GM18867 (cell line): ENCODE results near the gene BPIFB3.
"Not testable (repeated sequence)": the region's sequence is repeated elsewhere in the genome, so short reads cannot be mapped to it uniquely, and the experiment has no call there.

Source experiments
- ATAC-seq: cut with Tn5 transposase; IDR thresholded peaks from one replicate; pipeline ENCODE4 v1.9.1; 2021; ENCODE audit warnings: mild to moderate bottlenecking, moderate library complexity; ENCODE audit not compliant: unreplicated experiment

Gene BPIFB3

GRCh38 chr20:33083544-33084340 lies 30.0 kb downstream of the BPIFB3 start:
- ATAC-seq, result no peak

- ATAC-seq, result no peak
These were observed 31.0 kb downstream of the BPIFB3 start for GRCh38 chr20:33084722-33085121.

- no peak for ATAC-seq
These were observed 32.5 kb downstream of the BPIFB3 start for GRCh38 chr20:33086052-33086722.

- no peak for ATAC-seq
These were observed 37.4 kb downstream of the BPIFB3 start for GRCh38 chr20:33091147-33091546.

- ATAC-seq, result no peak
These were observed 38.0 kb downstream of the BPIFB3 start for GRCh38 chr20:33091693-33092092.

GRCh38 chr20:33092361-33092760 lies 38.7 kb downstream of the BPIFB3 start:
- no peak for ATAC-seq

GRCh38 chr20:33093074-33093473 lies 39.4 kb downstream of the BPIFB3 start:
- ATAC-seq, result no peak

GRCh38 chr20:33093582-33093981 lies 39.9 kb downstream of the BPIFB3 start:
- ATAC-seq, result no peak

GRCh38 chr20:33095249-33095648 lies 41.5 kb downstream of the BPIFB3 start:
- ATAC-seq, result no peak

GRCh38 chr20:33095902-33096584 lies 42.3 kb downstream of the BPIFB3 start:
- not testable (repeated sequence) for ATAC-seq

GRCh38 chr20:33097001-33097400 lies 43.3 kb downstream of the BPIFB3 start:
- no peak for ATAC-seq

- no peak for ATAC-seq
These were observed 46.3 kb downstream of the BPIFB3 start for GRCh38 chr20:33099843-33100538.

- ATAC-seq, result no peak
These were observed 49.9 kb downstream of the BPIFB3 start for GRCh38 chr20:33103556-33103955.

GRCh38 chr20:33104336-33104735 lies 50.6 kb downstream of the BPIFB3 start:
- no peak for ATAC-seq

- ATAC-seq, result no peak
These were observed 51.7 kb downstream of the BPIFB3 start for GRCh38 chr20:33105316-33105924.

GRCh38 chr20:33106058-33106620 lies 52.4 kb downstream of the BPIFB3 start:
- ATAC-seq, result not testable (repeated sequence)

GRCh38 chr20:33108661-33109060 lies 55.0 kb downstream of the BPIFB3 start:
- no peak for ATAC-seq

- ATAC-seq, result no peak
These were observed 56.6 kb downstream of the BPIFB3 start for GRCh38 chr20:33110147-33110825.

GRCh38 chr20:33111306-33111705 lies 57.6 kb downstream of the BPIFB3 start:
- ATAC-seq, result no peak
